ENCODE data around the gene NR2F1-AS1.

NR2F1-AS1 gene

GRCh38 chr5:93378073-93378472 lies 202.9 kb downstream of the NR2F1-AS1 start:
- no peak for DNase-seq

- no peak for DNase-seq
Observed at GRCh38 chr5:93371893-93372292, 209.1 kb downstream of the NR2F1-AS1 start.

- DNase-seq = no peak
Observed at GRCh38 chr5:93364378-93364777, 216.6 kb downstream of the NR2F1-AS1 start.

GRCh38 chr5:93360436-93361088 lies 220.5 kb downstream of the NR2F1-AS1 start:
- DNase-seq = no peak

GRCh38 chr5:93359960-93360305 lies 221.1 kb downstream of the NR2F1-AS1 start:
- no peak for DNase-seq

Data from CD4-positive, alpha-beta T cell treated with Interleukin-21 for 1 hour (primary cell).